Measurements from ENCODE around the gene KPNA6.
"Not testable (repeated sequence)": the region's sequence is repeated elsewhere in the genome, so short reads cannot be mapped to it uniquely, and the experiment has no call there.

Gene KPNA6

GRCh38 chr1:32111040-32111623, 3.3 kb downstream of the KPNA6 start:
- no peaks in the 10 kb centered on the region for H3K9me3 ChIP-seq (ENCODE audit: insufficient read depth, low read length)
- no peaks in the 10 kb centered on the region for H3K9me2 ChIP-seq (replicated peaks; ENCODE audit: insufficient read depth, low read length)
- no peak overlapping the region for H2AFZ ChIP-seq (ENCODE audit: low read depth, low read length, severe bottlenecking)
- no peaks in the 10 kb centered on the region for H3K27me3 ChIP-seq (ENCODE audit: low read length)
- TF ChIP-seq CTCF (IDR thresholded peaks at IDR 0.05; ENCODE audit: insufficient read depth, low read length, poor library complexity, severe bottlenecking) (no peak), EZH2phosphoT487 (conservative IDR thresholded peaks at IDR 0.05; ENCODE audit: low read length) (no peak)
- H3K4me3 ChIP-seq (ENCODE audit: insufficient read depth, low read length, poor library complexity, severe bottlenecking): no peak overlapping the region
- peaks cover 80% of the 10 kb centered on the region for H3K79me2 ChIP-seq (ENCODE audit: insufficient read depth, low read length)
- H3K36me3 ChIP-seq (ENCODE audit: low read length): no peaks in the 10 kb centered on the region
- peak overlapping the region; percentile 40 for H3K4me2 ChIP-seq (ENCODE audit: low read depth, low read length, poor library complexity, severe bottlenecking)
- peak overlapping the region; percentile 13 for H3K27ac ChIP-seq (ENCODE audit: low read depth, low read length)
- H3F3A ChIP-seq (ENCODE audit: insufficient read depth): peaks cover 10% of the 10 kb centered on the region
- H4K20me1 ChIP-seq (ENCODE audit: low read depth, low read length): 0 out of 2 replicates have a peak, but pooled peaks cover 4% of the 10 kb centered on the region
- H3K9ac ChIP-seq (ENCODE audit: low read length): no peak overlapping the region

- no peaks in the 10 kb centered on the region for H3K9me3 ChIP-seq (ENCODE audit: insufficient read depth, low read length)
- H3K9me2 ChIP-seq (replicated peaks; ENCODE audit: insufficient read depth, low read length): no peaks in the 10 kb centered on the region
- peak overlapping the region; percentile 40 for H3K4me2 ChIP-seq (ENCODE audit: low read depth, low read length, poor library complexity, severe bottlenecking)
- H3K36me3 ChIP-seq (ENCODE audit: low read length): no peaks in the 10 kb centered on the region
- peaks cover 10% of the 10 kb centered on the region for H3F3A ChIP-seq (ENCODE audit: insufficient read depth)
- H3K27me3 ChIP-seq (ENCODE audit: low read length): no peaks in the 10 kb centered on the region
- TF ChIP-seq CTCF (IDR thresholded peaks at IDR 0.05; ENCODE audit: insufficient read depth, low read length, poor library complexity, severe bottlenecking) (no peak), EZH2phosphoT487 (conservative IDR thresholded peaks at IDR 0.05; ENCODE audit: low read length) (no peak)
- no peak overlapping the region for H3K9ac ChIP-seq (ENCODE audit: low read length)
- no peak overlapping the region for H3K4me3 ChIP-seq (ENCODE audit: insufficient read depth, low read length, poor library complexity, severe bottlenecking)
- no peak overlapping the region for H2AFZ ChIP-seq (ENCODE audit: low read depth, low read length, severe bottlenecking)
- no peak overlapping the region for H3K27ac ChIP-seq (ENCODE audit: low read depth, low read length)
- peaks cover 87% of the 10 kb centered on the region for H3K79me2 ChIP-seq (ENCODE audit: insufficient read depth, low read length)
- 0 out of 2 replicates have a peak, but pooled peaks cover 4% of the 10 kb centered on the region for H4K20me1 ChIP-seq (ENCODE audit: low read depth, low read length)
These were observed 3.9 kb downstream of the KPNA6 start for GRCh38 chr1:32111789-32112188.

- Histone ChIP-seq H2AFZ (ENCODE audit: low read depth, low read length, severe bottlenecking) (no peak overlapping the region), H3K9me3 (ENCODE audit: insufficient read depth, low read length) (no peaks in the 10 kb centered on the region), H3K79me2 (ENCODE audit: insufficient read depth, low read length) (peaks cover 96% of the 10 kb centered on the region), H3K27ac (ENCODE audit: low read depth, low read length) (no peak overlapping the region), H3F3A (ENCODE audit: insufficient read depth) (peaks cover 10% of the 10 kb centered on the region), H3K9ac (ENCODE audit: low read length) (no peak overlapping the region), H3K36me3 (ENCODE audit: low read length) (no peaks in the 10 kb centered on the region), H3K4me3 (ENCODE audit: insufficient read depth, low read length, poor library complexity, severe bottlenecking) (no peak overlapping the region), H3K4me2 (ENCODE audit: low read depth, low read length, poor library complexity, severe bottlenecking) (no peak overlapping the region), H3K27me3 (ENCODE audit: low read length) (no peaks in the 10 kb centered on the region), H4K20me1 (ENCODE audit: low read depth, low read length) (0 out of 2 replicates have a peak, but pooled peaks cover 4% of the 10 kb centered on the region), H3K9me2 (replicated peaks; ENCODE audit: insufficient read depth, low read length) (no peaks in the 10 kb centered on the region)
- TF ChIP-seq EZH2phosphoT487 (conservative IDR thresholded peaks at IDR 0.05; ENCODE audit: low read length) (no peak), CTCF (IDR thresholded peaks at IDR 0.05; ENCODE audit: insufficient read depth, low read length, poor library complexity, severe bottlenecking) (no peak)
These were observed 5.0 kb downstream of the KPNA6 start for GRCh38 chr1:32112806-32113375.

- H3K9ac ChIP-seq (ENCODE audit: low read length); H3K9me2 ChIP-seq (replicated peaks; ENCODE audit: insufficient read depth, low read length); H3K27me3 ChIP-seq (ENCODE audit: low read length); H2AFZ ChIP-seq (ENCODE audit: low read depth, low read length, severe bottlenecking); H3K4me2 ChIP-seq (ENCODE audit: low read depth, low read length, poor library complexity, severe bottlenecking); H3K9me3 ChIP-seq (ENCODE audit: insufficient read depth, low read length); H3F3A ChIP-seq (ENCODE audit: insufficient read depth); H3K36me3 ChIP-seq (ENCODE audit: low read length); H3K4me3 ChIP-seq (ENCODE audit: insufficient read depth, low read length, poor library complexity, severe bottlenecking); H4K20me1 ChIP-seq (ENCODE audit: low read depth, low read length); H3K27ac ChIP-seq (ENCODE audit: low read depth, low read length): not testable (repeated sequence)
- peaks cover 96% of the 10 kb centered on the region for H3K79me2 ChIP-seq (ENCODE audit: insufficient read depth, low read length)
These were observed 5.6 kb downstream of the KPNA6 start for GRCh38 chr1:32113436-32113835.

Measured in SU-DHL-6 (cell line).